Epithelial cell of esophagus (primary cell): ENCODE data around the gene METTL24.

ENCODE experiments used
- DNase-seq: peaks from one replicate; pipeline ENCODE4 v3.0.0; 2010; ENCODE audit warnings: low read depth
- H3K4me3 ChIP-seq: 2 replicates; pipeline ENCODE4 v1.5.1; 2011; ENCODE audit warnings: mild to moderate bottlenecking, low read length, control low read depth
- CTCF ChIP-seq: IDR thresholded peaks from 2 replicates; pipeline ENCODE4 v1.5.1; 2011; ENCODE audit warnings: low read depth, mild to moderate bottlenecking, low read length, control low read depth, inconsistent platforms; ENCODE audit not compliant: insufficient read depth; ENCODE audit errors: missing control alignments

Gene METTL24

GRCh38 chr6:110338820-110339470 lies 19.2 kb downstream of the METTL24 start:
- TF ChIP-seq CTCF, result no peak
- H3K4me3 ChIP-seq, result no peak overlapping the region
- no peak for DNase-seq

GRCh38 chr6:110337486-110337885 lies 20.7 kb downstream of the METTL24 start:
- DNase-seq, result peak; percentile 19
- no peak for TF ChIP-seq CTCF
- no peak overlapping the region for H3K4me3 ChIP-seq

GRCh38 chr6:110334423-110335180 lies 23.5 kb downstream of the METTL24 start:
- no peak for DNase-seq
- no peak overlapping the region for H3K4me3 ChIP-seq
- TF ChIP-seq CTCF, result no peak

- TF ChIP-seq CTCF, result no peak
- no peak for DNase-seq
- no peak overlapping the region for H3K4me3 ChIP-seq
Observed at GRCh38 chr6:110332281-110332680, 25.9 kb downstream of the METTL24 start.

- DNase-seq, result no peak
- H3K4me3 ChIP-seq, result no peak overlapping the region
- no peak for TF ChIP-seq CTCF
Observed at GRCh38 chr6:110331816-110332215, 26.3 kb downstream of the METTL24 start.

- no peak for TF ChIP-seq CTCF
Observed at GRCh38 chr6:110331390-110331789, 26.8 kb downstream of the METTL24 start.

More at GRCh38 chr6:110331390-110331789, 26.8 kb downstream of the METTL24 start:
- no peak overlapping the region for H3K4me3 ChIP-seq
- DNase-seq, result no peak
